WTC11 (cell line): ENCODE data around the gene BICRA.

Source experiments
- TF ChIP-seq, protein P1 (sequence below): fragments of 200-600 bp; IDR thresholded peaks from 2 replicates; pipeline ENCODE4 v1.8.0; 2022; ENCODE audit warnings: antibody characterized with exemption
- TF ChIP-seq, protein P2 (sequence below): fragments of 250-450 bp; sonication (Bioruptor Pico); IDR thresholded peaks from 2 replicates; pipeline ENCODE4 v1.8.0; 2021; ENCODE audit warnings: mild to moderate bottlenecking
- TF ChIP-seq, protein P3 (sequence below): sonication (generic); formaldehyde crosslinking; IDR thresholded peaks from 2 replicates; pipeline ENCODE4 v1.8.0; 2022; ENCODE audit warnings: mild to moderate bottlenecking, missing genetic modification reagents

DNA sequence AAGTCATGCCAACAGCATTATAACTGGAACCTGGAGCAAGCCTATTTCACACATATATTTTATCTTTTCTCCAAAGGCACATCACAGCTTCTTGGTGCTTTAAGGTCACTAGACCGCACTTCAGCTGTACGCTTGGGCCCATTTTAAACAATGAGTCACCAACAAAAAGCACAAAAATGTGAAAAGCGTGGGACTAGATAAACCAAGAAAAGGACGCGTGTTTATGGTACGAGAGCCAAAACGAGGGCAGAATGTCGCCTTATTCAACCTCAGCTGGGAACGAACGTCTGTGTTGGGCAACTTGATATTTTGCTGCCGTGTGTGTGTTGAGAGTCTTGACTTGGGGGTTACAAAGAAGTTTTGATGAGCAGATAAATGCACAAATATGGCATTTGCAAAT lies 95.1 kb downstream of the BICRA start:
- TF ChIP-seq, protein P1, sequence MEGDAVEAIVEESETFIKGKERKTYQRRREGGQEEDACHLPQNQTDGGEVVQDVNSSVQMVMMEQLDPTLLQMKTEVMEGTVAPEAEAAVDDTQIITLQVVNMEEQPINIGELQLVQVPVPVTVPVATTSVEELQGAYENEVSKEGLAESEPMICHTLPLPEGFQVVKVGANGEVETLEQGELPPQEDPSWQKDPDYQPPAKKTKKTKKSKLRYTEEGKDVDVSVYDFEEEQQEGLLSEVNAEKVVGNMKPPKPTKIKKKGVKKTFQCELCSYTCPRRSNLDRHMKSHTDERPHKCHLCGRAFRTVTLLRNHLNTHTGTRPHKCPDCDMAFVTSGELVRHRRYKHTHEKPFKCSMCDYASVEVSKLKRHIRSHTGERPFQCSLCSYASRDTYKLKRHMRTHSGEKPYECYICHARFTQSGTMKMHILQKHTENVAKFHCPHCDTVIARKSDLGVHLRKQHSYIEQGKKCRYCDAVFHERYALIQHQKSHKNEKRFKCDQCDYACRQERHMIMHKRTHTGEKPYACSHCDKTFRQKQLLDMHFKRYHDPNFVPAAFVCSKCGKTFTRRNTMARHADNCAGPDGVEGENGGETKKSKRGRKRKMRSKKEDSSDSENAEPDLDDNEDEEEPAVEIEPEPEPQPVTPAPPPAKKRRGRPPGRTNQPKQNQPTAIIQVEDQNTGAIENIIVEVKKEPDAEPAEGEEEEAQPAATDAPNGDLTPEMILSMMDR: no peak
- TF ChIP-seq, protein P2, sequence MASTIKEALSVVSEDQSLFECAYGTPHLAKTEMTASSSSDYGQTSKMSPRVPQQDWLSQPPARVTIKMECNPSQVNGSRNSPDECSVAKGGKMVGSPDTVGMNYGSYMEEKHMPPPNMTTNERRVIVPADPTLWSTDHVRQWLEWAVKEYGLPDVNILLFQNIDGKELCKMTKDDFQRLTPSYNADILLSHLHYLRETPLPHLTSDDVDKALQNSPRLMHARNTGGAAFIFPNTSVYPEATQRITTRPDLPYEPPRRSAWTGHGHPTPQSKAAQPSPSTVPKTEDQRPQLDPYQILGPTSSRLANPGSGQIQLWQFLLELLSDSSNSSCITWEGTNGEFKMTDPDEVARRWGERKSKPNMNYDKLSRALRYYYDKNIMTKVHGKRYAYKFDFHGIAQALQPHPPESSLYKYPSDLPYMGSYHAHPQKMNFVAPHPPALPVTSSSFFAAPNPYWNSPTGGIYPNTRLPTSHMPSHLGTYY (CRISPR knock-in tag): no peak
- TF ChIP-seq, protein P3, sequence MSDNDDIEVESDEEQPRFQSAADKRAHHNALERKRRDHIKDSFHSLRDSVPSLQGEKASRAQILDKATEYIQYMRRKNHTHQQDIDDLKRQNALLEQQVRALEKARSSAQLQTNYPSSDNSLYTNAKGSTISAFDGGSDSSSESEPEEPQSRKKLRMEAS (CRISPR knock-in tag): no peak
